ENCODE measurements around the gene GNAO1.

The GNAO1 gene

DNA sequence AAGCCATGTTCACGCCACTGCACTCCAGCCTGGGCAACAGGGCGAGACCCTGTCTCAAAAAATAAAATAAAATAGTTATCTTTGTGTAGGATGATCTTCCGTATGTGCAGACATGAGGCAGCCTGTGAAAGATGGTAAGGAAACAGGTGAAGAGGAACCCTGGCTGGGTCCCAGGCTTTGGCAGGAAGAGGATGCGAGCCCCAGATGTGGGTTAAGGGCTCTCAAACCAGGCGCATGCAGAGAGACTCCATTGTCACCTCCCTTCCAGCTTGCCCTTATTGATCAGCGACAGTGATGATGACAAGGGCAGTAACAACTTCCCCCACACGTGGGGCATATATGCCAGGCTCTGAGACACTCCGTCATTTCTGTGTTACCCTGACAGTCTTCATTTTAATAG is 106.8 kb downstream of the GNAO1 start:
- POLR2A ChIA-PET (ENCODE audit: low non-redundant PET): no interaction called here
- DNase-seq (ENCODE audit: low spot score): no peak
- TF ChIP-seq, protein P1, sequence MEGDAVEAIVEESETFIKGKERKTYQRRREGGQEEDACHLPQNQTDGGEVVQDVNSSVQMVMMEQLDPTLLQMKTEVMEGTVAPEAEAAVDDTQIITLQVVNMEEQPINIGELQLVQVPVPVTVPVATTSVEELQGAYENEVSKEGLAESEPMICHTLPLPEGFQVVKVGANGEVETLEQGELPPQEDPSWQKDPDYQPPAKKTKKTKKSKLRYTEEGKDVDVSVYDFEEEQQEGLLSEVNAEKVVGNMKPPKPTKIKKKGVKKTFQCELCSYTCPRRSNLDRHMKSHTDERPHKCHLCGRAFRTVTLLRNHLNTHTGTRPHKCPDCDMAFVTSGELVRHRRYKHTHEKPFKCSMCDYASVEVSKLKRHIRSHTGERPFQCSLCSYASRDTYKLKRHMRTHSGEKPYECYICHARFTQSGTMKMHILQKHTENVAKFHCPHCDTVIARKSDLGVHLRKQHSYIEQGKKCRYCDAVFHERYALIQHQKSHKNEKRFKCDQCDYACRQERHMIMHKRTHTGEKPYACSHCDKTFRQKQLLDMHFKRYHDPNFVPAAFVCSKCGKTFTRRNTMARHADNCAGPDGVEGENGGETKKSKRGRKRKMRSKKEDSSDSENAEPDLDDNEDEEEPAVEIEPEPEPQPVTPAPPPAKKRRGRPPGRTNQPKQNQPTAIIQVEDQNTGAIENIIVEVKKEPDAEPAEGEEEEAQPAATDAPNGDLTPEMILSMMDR (conservative IDR thresholded peaks at IDR 0.05; ENCODE audit: low read depth): no peak
- CTCF ChIA-PET: interaction anchor here (0.6 kb wide), 1 partner anchor 21 kb away, joined by 3 read pairs; no protein-coding TSS in a partner anchor
- H3K27ac ChIP-seq: no peak overlapping the region

GRCh38 chr16:56298948-56299596 is 107.8 kb downstream of the GNAO1 start:
- no peak overlapping the region for H3K27ac ChIP-seq
- CTCF ChIA-PET: interaction anchor here (0.7 to 1.1 kb wide), 2 partner anchors 20 to 328 kb away, joined by 3 read pairs; no protein-coding TSS in a partner anchor
- POLR2A ChIA-PET (ENCODE audit: low non-redundant PET): no interaction called here
- no peak for DNase-seq (ENCODE audit: low spot score)
- TF ChIP-seq, protein P1 (conservative IDR thresholded peaks at IDR 0.05; ENCODE audit: low read depth): no peak

DNA sequence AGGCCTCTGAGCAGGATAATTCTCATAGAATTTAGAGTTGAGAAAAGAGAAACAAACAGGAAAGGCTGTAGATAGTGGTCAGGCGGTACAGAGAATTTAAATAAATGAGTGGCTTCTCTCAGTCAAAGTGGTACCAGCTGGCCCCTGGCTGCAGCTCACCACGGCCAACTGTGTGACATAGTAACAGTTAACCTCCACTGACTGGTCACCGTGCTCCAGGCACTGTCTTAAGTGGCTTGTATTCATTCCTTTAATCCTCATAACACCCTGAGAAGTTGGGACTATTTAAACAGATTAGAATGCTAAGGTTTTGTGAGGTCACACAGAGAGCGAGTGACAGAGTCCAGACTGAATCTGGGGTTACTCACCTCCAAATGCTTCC is 108.9 kb downstream of the GNAO1 start:
- no peak for DNase-seq (ENCODE audit: low spot score)
- POLR2A ChIA-PET (ENCODE audit: low non-redundant PET): no interaction called here

GRCh38 chr16:56300891-56301850 is 109.9 kb downstream of the GNAO1 start:
- CTCF ChIA-PET: interaction anchor here (1.3 kb wide), 2 partner anchors 10 to 20 kb away, joined by 3 to 4 read pairs; no protein-coding TSS in a partner anchor
- no peak for DNase-seq (ENCODE audit: low spot score)
- TF ChIP-seq, protein P1 (conservative IDR thresholded peaks at IDR 0.05; ENCODE audit: low read depth): no peak
- POLR2A ChIA-PET (ENCODE audit: low non-redundant PET): no interaction called here
- no peak overlapping the region for H3K27ac ChIP-seq

More for the DNA sequence above, 108.9 kb downstream of the GNAO1 start:
- TF ChIP-seq, protein P1 (conservative IDR thresholded peaks at IDR 0.05; ENCODE audit: low read depth): no peak
- no peak overlapping the region for H3K27ac ChIP-seq
- CTCF ChIA-PET: interaction anchor here (0.6 to 1.3 kb wide), 4 partner anchors 11 to 1457 kb away, joined by 3 to 4 read pairs (median 3); no protein-coding TSS in a partner anchor

DNA sequence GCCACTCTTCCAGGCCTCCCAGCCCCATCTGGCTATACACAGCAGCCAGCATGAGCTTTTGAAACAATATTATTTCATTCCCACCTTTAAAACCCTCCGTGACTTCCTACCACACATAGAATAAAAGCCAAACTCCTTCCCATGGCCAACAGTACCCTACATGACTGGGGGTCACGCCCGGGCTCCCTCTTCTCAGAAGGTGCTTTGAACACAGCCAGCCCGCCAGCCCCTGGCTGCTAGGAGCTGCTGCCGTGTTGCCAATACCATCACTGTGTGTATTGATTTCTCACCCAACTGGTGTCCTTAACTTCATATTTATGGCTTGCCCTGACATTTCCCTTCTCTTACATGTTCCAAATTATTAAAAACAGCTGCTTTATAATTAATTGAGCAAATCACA is 111.2 kb downstream of the GNAO1 start:
- CTCF ChIA-PET: interaction anchor here (0.6 to 1.4 kb wide), 2 partner anchors 16 to 259 kb away, joined by 3 to 7 read pairs; no protein-coding TSS in a partner anchor
- TF ChIP-seq, protein P1 (conservative IDR thresholded peaks at IDR 0.05; ENCODE audit: low read depth): no peak
- DNase-seq (ENCODE audit: low spot score): no peak
- no peak overlapping the region for H3K27ac ChIP-seq
- POLR2A ChIA-PET (ENCODE audit: low non-redundant PET): no interaction called here

GRCh38 chr16:56303066-56303715 is 111.9 kb downstream of the GNAO1 start:
- no peak for DNase-seq (ENCODE audit: low spot score)
- ChIA-PET POLR2A (ENCODE audit: low non-redundant PET) (no interaction called here), CTCF (interaction anchor here (0.6 to 1.4 kb wide), 2 partner anchors 16 to 260 kb away, joined by 3 to 7 read pairs; no protein-coding TSS in a partner anchor)
- no peak overlapping the region for H3K27ac ChIP-seq
- TF ChIP-seq, protein P1 (conservative IDR thresholded peaks at IDR 0.05; ENCODE audit: low read depth): no peak

Measured in RWPE1 (cell line).